NCI-H526 (cell line): ENCODE results near the gene SLC16A3.
A peak's percentile ranks its signal among the peaks of the same experiment; 100 is the strongest.

Experiments
- DNase-seq, 2 experiments: peaks; one replicate each; lab custom pipeline; 2025; lab: John Stamatoyannopoulos, UW

SLC16A3 gene

DNA sequence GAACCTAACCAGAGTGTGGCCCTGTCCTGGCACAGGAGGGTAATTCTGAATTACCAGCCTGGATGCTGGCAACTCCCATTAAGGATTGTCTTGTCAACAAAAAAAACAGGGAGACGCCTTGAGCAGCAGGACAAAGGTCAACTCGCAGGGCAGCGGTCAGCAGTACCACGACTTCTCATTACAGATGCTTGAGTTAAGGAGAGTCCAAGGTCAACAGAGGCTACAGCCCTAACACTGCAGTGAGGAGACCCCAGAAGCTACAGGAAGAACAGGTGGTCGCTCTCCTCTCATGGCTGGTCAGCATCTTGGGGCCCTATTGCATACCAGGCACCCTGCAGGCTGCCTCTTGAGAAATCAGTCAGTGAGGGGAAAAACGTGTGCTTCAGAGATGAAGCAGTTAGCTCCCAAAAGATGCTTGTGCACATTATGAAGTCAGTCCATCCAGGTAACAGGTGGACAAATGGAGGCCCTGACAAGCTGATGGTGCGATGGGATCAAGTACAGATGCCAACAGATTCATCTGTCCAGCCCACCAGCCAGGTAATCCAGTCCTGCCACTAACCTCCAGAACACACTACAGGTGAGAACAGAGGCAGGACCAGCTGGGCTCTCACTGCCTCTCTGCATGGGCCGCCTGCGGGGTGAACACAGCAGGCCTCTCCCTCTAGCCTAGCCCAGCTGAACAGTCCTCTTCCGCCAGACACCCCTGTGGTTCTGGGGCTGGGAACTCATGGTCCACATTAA, 40.5 kb downstream of the SLC16A3 start:
- DNase-seq = no peak

DNA sequence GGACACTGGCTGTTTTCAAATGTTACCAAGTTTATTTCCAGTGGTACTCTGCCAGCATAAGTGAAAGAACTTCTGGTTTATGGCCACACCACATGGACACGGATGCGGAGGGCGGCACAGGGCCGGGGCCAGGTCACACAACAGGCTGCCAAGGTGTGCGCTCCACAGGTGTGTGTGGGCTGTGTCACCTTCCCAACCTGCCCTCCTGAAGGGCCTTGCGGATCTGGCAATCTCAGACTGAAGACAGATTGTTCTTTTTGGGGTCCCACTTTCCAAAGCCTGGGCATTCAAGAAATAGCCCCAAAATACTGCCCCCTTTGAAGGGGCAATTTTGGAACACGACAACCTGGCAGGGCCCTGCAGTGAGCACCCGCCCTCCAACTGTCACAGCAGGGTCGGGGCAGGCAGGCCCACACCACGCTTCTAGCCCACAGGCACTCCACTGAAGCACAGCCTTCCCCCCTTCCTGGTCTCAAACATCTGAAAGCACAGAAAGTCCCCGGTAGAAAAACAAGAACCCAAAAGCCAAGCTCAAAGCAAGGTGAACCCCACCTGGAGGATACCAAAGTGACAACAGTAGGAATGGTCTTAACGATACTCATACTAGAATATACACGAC, 41.1 kb downstream of the SLC16A3 start:
- DNase-seq = no peak

DNA sequence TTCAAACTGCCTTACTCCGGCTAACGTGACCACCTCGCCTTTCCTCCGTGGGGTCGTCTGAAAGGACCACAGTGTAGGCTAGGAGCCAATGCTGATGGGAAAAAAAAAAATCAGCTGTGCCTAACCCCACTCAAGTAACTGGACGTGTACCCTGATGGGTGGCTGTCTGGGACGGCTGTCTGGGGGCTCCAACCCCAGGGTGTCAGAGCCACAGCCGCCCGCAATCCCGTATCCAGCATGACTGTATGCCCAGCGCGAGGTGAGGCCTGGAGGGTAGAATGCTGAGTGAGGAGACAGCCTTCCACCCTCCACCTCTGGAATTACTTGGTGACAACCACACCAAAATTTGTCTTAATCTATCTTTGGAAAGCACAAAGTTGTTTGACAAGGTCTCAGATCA, 41.8 kb downstream of the SLC16A3 start:
- DNase-seq = no peak

DNA sequence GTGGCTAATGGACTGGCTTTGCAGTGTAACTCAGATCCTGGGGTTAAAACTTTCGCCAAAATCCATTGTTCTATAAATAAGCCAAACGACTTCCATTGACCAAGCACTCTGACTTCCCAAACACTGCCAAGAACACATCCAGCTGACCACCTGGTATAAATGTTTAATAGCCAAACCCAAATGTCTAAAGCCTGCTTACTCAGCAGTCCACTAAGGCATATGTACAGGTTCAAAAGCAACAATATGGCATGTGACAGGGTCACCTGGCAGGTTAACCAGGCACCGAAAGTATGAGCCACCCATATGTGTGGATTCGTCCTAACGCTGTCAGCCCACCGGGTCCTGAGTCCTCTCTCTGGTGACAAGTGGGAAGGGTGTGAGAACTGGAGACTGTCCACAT, 42.6 kb downstream of the SLC16A3 start:
- DNase-seq = no peak

DNA sequence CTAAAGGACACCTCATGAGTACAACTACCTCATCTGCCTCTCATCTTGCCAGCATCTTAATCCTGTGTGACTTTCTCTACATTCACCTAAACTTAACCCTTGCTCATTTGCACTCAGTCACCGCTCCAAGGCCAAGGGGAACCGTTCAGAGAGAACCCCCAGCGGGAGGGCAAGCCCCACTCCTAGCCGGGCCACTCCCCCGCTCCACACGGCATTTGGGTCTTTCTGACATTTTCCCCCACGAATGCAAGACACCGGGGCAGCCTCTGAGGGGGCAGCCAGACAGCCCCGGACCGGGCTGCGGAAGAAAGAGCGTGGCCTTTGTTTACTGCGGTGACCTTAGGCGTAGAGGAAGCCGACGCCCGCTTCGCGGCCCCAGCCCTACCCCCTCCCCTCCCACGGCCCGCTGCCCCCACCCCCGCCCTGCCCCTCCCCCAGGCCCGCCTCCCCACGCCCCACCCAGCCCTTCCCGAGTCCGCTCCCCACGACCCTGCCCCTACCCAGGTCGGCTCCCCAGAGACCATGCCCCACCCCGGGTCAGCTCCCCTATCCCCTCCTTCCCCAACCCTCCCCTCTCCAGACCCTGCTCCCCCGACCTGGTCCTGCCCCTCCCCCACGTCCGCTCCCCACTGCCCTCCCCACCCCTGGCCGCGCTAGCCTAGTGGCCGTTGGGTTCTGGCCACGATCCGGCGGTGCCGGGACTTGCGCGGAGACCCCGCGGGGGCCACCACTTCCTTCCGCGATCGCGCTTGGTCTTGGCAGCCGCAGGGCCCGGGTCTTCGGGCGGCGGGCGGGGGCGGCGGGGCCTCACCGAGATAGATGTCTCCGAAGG, 43.9 kb downstream of the SLC16A3 start:
- DNase-seq = peak in 1 of 2 experiments; percentile 62

DNA sequence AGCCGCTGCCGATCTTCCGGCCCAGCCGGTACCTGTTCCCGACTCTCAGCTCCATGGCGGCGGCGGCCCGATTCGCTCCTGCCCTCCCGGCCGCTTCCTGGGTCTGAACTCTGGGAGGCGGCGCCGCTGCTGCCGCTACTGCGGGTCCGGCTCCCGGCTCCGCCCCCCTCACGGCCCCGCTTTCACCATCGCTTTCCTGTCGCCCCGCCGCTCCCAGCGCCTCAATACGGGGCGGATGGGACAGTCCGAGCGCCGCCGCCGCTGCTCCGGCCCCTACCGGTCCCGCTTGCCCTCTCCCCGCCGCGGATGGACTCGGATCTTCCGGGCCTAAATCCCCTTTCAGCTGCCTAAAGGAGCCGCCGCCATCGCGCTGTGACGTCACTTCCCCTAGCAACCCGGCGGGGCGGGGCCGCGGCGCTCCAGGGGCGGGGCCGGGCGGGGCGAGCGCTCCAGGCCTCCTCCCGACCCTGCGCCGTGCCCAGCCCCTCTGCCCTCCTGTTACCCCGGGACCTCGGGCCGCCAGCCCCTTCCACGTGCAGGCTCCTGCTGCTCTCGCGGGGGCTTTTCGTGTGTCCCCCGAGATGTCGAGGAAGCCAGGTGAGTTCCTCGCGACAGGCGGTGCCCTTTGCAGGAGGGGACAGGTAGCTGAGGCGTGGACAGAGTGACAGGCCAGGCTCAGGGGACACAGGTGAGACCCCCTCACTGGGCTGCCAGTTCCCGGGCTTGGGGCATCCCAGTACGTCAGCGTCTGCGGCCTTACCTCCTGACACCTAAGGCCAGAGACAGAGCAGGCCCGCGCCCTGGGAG, 44.7 kb downstream of the SLC16A3 start, which contains the start of gene CSNK1D:
CSNK1D (minus strand) TSS at position 374 of the 807 bp plus-strand sequence; CDS start at position 55, 319 bp downstream.
- DNase-seq = peak; percentile 46 to 94

DNA sequence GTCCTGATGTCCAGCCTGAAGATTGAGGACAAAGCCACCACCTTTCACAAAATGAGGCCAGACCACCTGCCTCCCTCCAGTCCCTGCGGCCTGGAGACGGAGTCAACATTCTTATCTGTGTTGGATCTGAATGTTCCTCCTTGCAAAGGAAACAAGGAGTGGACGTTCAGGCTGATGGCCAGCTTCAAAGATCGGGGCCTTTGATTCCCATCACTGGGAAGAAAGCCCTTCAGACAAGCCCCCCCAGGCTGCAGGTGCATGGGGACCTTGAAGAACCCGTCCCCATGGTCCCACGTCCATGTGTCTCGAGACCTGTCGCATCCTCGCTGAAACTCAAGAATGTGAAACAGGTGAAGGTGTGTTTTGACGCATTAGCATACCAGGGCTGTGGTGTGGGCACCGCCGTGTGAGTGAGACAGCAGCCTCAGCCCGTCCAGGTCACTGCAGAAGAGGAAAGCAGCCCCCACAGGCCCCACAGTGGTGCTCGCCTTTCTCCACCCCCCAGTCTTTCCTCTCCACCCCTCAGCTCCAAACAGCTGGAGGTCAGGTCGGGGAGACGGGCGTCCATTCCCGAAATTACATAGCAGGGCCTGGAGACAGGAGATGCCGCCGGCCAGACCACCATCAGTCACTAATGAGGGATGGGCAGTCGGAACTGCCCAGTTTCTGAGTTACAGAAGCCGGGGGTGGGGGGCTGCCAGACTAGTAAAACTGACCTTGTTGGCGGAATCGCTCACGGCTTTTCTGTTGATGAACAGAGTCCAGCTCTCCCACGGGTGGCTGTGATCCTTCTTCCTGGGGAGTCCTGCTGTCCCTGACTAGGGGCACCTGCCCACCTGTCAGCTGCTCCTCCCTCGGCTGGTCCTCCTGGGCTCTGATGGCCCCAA, 45.5 kb downstream of the SLC16A3 start:
- no peak for DNase-seq

DNA sequence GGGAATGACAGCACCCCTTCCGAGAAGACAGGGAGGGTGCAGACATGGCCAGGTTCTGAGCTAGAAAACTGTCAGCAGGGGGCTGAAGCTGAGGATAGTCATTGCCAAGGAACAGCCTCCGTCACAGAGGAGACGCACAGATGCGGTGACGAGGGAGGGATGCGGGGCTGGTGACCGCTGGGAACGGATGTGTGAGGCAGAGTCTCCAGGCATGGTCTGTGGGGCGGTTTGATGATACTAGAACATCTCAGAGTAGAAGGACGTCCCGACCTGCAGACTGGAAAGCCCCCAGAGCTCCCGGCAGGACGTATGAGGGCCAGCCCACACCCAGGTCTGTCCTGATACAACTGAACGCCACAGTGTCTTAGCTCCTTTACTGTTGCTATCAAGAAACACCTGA, 46.5 kb downstream of the SLC16A3 start:
- no peak for DNase-seq

DNA sequence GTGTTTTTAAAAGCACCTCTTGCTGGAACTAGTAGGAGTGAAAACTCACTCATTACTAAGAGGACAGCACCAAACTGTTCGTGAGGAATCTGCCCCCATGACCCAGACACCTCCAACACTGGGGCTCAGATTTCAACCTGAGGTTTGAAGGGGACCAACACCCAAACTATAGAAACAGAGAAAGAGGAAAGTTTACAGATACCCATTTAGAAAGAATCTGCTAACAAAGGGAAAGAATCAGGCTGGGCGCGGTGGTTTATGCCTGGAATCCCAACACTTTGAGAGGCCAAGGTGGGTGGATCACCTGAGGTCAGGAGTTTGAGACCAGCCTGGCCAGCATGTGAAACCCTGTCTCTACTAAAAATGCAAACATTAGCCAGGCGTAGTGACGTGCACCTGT, 48.1 kb downstream of the SLC16A3 start:
- no peak for DNase-seq

DNA sequence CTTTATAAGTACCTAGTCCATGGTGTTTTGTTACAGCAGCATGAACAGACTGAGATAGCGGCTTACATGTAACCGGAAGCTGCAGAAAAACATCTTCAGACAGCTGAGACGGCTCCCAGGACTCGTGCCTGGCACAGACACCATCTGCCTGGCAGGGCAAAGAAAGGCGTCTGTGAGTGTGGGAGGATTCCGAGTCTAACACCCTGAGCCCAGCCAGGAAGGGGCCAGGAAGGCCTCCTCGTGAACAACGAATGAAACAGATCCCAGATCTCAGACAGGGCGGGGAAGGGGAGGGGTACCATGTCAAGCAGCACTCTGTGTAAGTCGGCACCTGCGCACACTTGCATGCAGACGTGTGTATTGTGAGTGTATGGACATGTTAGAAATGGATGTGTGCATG, 49.0 kb downstream of the SLC16A3 start:
- DNase-seq = no peak

DNA sequence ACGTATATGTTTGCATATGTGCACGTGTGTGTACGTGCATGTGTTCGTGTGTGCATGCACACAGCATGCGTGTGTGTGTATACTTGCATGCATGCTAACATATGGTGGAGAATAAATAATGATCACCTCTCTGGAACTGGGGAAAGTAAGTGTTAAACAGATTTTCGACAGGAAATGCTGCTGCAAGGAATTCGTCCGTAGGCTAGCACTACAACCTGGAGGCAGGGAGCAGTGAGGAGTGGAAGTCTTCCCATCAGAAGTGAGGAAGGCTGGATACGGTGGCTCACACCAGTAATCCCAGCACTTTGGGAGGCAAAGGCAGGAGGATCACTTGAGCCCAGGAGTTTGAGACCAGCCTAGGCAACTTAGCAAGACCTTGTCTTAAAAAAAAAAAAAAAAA, 49.5 kb downstream of the SLC16A3 start:
- DNase-seq = no peak

DNA sequence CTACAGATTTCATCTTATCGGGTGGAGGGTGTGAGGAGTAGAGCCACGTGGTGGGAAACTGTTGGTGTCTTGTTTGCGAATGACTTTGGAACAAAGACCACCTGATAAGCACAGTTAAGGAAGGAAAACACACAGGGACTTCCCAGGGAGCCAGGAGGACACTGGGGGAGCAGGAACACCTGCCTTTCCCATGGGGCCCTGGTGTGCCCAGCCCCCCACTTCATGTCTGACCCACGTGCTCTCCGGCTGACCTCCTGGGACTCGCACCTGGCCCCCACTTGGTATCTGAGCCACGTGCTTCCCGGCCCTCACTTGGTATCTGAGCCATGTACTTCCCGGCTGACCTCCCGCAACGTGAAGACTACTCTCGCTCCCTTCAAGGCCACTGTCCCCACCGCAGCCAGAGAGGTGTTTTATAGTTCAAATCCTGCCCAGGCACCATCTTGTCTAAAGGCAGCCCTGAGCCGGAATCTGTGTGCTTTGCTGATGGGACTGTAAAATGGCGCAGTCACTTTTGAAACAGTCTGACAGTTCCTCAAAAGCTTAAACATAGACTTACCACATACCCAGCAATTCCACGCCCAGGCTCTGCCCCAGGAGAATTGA, 50.0 kb downstream of the SLC16A3 start:
- DNase-seq = no peak

DNA sequence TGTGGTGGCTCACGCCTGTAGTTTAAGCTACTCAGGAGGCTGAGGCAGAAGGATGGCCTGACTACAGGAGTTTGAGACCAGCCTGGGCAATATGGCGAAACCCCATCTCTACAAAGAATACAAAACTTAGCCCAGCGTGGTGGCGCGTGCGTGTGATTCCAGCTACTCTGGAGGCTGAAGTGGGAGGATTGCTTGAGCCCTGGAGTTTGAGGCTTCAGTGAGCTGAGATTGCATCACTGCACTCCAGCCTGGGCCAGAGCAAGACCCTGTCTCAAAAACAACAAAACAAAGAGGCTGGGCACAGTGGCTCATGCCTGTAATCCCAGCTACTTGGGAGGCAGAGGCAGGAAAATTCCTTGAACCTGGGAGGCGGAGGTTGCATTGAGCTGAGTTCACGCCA, 51.7 kb downstream of the SLC16A3 start:
- no peak for DNase-seq

DNA sequence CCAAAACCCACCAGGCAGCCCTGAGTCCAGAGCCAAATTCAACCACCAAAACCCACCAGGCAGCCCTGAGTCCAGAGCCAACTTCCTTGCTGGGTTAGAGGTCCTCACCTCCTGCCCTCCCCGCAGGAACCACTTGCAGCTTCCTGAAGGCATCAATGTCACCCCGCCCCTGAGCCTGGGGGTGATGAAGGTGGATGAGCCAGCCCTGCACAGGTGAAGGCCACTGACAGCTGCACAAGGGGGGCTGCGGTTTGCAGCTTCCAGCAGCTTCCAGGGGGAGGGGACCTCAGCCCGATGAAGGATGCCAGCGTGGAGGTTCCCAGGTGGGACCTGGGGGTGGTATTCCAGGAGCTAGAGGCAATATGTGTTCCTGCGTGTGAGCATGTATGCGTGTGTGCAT, 52.2 kb downstream of the SLC16A3 start:
- DNase-seq = no peak

DNA sequence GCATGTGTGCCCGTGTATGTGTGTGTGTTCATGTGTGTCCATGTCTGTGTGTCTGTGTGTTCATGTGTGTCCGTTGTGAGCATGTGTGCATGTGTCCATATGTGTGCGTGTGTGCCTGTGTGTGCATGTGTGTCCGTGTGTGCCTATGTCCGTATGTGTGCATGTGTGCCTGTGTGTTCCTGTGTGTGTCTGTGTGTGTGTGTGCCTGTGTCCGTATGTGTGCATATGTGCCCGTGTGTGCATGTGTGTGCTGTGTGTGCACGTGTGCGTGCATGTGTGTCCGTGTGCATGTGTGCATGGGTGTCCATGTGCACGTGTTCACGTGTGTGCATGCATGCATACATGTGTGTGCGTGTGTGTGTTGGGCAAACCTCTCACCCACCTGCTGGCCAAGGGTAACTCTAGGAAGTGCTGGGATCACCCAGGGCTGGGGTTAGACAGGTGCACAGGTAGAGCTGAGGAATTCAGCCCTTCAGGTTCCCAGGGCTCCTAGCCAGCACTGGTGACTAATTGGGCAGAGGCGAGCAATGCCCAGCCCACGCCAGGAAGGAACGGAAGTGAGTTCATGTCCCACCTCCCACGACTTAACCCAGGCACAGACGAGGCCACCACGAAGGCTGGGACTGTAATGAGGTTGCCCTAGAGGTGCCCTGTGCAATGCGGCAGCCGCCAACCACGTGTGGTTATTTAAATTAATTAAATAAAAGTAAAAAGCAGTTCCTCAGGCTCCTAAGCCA, 52.8 kb downstream of the SLC16A3 start:
- DNase-seq = no peak

DNA sequence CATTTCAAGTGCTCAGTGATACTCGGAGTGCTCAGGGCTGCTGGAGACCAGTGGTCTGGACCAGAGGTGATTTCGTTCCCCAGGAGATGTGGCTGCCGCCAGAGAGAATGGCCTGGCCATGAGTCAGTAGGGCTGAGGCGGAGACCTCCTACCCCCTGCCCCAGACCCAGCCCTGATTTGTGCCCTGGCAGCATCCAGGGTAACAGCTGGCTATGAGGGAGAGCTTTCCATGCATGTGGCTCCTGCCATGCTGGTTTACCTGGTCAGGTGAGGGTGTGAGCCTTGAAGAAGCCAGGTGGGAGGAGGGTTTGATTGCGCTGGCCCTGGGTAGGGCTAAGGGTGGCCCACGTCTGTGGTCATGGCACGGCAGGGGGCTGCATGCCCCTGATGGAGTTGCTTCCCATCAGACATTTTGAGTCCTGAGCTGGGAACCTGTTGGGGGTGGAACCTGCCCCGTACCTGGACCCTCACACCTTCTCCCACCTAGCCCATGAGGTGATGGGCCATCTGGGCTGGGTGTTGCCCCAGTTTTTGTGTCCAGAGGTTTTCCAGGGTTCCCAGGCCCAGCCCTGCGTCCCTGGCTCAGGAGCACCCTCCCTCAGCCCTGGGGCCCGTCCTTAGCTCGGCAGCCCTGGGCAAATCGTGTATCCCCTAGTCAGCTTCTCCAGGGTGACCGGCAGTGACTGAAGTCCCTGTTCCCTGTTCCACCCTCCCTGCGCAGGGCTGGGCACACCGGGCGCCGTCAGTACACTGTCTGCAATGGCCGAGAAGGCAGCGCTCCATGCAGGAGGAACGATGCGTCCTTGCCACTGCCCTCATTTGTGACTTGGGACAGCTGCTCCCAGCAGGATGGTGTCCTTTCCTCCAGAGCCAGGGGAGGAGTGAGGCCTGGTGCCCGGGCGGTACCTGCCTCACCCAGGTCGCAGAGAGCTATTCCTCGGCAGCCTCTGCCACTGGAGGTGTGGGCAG, 53.7 kb downstream of the SLC16A3 start:
- no peak for DNase-seq

DNA sequence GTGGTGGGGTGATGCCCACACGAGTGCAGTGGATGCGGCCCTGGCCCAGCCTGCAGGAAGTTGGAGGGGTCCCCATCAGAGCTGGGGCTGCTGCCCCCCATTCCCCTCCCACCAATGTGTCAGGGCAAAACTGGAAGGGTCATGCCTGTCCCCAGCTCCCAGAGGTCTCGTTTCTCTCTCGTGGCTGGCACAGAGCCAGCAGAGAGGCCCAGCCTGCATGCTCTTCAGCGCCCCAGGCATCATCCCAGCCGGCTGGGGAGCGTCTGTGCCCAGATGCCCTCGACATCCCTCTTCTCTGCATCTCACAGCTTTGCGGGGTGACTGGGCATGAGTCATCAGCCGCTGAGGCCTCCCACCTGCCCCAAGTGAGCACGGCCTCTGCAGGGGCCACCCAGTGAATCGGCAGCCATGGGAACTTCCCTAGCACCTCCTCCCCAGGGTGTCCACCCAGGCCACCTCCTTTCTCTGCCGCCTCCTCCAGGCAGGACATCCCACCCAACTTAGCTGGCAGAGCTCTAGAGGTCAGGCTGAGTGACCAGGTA, 54.4 kb downstream of the SLC16A3 start:
- DNase-seq = no peak

DNA sequence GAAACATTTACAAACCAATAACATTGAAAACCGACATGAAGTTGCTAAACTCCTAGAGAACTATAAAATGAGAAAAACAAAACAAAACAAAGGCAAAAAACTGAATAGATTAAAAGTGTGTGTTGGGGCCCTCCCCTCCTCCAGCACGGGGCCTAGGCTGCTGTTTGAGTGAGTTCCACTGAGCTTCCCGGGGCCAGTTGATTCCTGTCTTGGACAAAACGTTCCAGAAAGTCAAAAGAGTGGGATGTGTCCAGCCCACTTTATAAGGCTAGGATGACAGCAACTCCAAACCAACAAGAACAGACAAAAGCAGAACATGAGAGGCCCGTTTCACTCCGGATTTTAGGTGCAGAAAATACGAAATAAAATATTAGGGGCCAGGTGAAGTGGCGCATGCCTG, 56.3 kb downstream of the SLC16A3 start:
- DNase-seq = no peak
